Body of pancreas (tissue), 4 donors: ENCODE results near the gene HPSE2.

Experiments
- POLR2A ChIP-seq, 3 donors: fragments of 450-650 bp; IDR thresholded peaks; one replicate each; pipeline ENCODE4 v1.6.1; 2016; ENCODE audit warnings: antibody characterized with exemption in 3 of 3, mild to moderate bottlenecking in 2 of 3
- TF ChIP-seq, protein P1 (sequence below), 7 experiments: fragments of 450-650 bp in 4 of 7; fragments of 200-600 bp in 3 of 7; sonication (generic) in 3 of 7; IDR thresholded peaks; one replicate each; pipeline ENCODE4 v1.5.1; 2016 to 2019; ENCODE audit warnings: antibody characterized with exemption in 7 of 7

DNA sequence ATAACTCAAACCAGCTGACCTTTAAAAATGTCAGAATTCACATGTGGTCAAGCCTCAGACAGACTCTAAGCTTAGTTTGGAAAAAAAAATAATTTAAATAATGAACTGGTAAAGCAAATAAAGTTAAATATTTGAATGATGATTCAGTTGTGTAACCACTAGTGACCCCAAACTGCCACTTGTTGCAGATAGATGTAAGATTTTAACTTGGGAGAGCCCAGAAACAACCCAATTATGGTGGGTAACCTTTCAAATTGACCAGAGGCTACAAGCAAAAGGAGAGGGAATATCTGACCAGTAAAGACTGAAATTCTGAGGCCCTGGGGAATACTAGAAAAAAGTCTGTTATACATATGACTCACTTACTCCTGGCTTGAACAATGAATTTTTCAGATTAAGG is 268.1 kb downstream of the HPSE2 start:
- TF ChIP-seq, protein P1, sequence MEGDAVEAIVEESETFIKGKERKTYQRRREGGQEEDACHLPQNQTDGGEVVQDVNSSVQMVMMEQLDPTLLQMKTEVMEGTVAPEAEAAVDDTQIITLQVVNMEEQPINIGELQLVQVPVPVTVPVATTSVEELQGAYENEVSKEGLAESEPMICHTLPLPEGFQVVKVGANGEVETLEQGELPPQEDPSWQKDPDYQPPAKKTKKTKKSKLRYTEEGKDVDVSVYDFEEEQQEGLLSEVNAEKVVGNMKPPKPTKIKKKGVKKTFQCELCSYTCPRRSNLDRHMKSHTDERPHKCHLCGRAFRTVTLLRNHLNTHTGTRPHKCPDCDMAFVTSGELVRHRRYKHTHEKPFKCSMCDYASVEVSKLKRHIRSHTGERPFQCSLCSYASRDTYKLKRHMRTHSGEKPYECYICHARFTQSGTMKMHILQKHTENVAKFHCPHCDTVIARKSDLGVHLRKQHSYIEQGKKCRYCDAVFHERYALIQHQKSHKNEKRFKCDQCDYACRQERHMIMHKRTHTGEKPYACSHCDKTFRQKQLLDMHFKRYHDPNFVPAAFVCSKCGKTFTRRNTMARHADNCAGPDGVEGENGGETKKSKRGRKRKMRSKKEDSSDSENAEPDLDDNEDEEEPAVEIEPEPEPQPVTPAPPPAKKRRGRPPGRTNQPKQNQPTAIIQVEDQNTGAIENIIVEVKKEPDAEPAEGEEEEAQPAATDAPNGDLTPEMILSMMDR (IDR thresholded peaks at IDR 0.05): no peak
- TF ChIP-seq POLR2A (IDR thresholded peaks at IDR 0.05): no peak
